ENCODE data around the gene B3GAT1.

Gene B3GAT1

GRCh38 chr11:134390706-134391569, 21.1 kb downstream of the B3GAT1 start:
- no peak for DNase-seq (ENCODE audit: low read depth)

- no peak for DNase-seq (ENCODE audit: low read depth)
Observed at GRCh38 chr11:134389464-134390180, 22.4 kb downstream of the B3GAT1 start.

- no peak for DNase-seq (ENCODE audit: low read depth)
Observed at GRCh38 chr11:134388590-134388989, 23.5 kb downstream of the B3GAT1 start.

- DNase-seq (ENCODE audit: low read depth): no peak
Observed at GRCh38 chr11:134387501-134387900, 24.5 kb downstream of the B3GAT1 start.

- no peak for DNase-seq (ENCODE audit: low read depth)
Observed at GRCh38 chr11:134386945-134387344, 25.1 kb downstream of the B3GAT1 start.

GRCh38 chr11:134385774-134386565, 26.1 kb downstream of the B3GAT1 start:
- no peak for DNase-seq (ENCODE audit: low read depth)

- DNase-seq (ENCODE audit: low read depth): no peak
Observed at GRCh38 chr11:134385171-134385570, 26.9 kb downstream of the B3GAT1 start.

GRCh38 chr11:134384406-134384805, 27.6 kb downstream of the B3GAT1 start:
- DNase-seq (ENCODE audit: low read depth): no peak

- DNase-seq (ENCODE audit: low read depth): no peak
Observed at GRCh38 chr11:134383576-134384221, 28.3 kb downstream of the B3GAT1 start.

- DNase-seq (ENCODE audit: low read depth): no peak
Observed at GRCh38 chr11:134382830-134383229, 29.2 kb downstream of the B3GAT1 start.

GRCh38 chr11:134382257-134382656, 29.8 kb downstream of the B3GAT1 start:
- no peak for DNase-seq (ENCODE audit: low read depth)

GRCh38 chr11:134380785-134381184, 31.3 kb downstream of the B3GAT1 start:
- DNase-seq (ENCODE audit: low read depth): no peak

GRCh38 chr11:134380229-134380628, 31.8 kb downstream of the B3GAT1 start:
- DNase-seq (ENCODE audit: low read depth): no peak

GRCh38 chr11:134379241-134379640, 32.8 kb downstream of the B3GAT1 start:
- no peak for DNase-seq (ENCODE audit: low read depth)

- no peak for DNase-seq (ENCODE audit: low read depth)
Observed at GRCh38 chr11:134377876-134378275, 34.2 kb downstream of the B3GAT1 start.

GRCh38 chr11:134376150-134376921, 35.7 kb downstream of the B3GAT1 start:
- DNase-seq (ENCODE audit: low read depth): no peak

- DNase-seq (ENCODE audit: low read depth): no peak
Observed at GRCh38 chr11:134374891-134375550, 37.0 kb downstream of the B3GAT1 start.

- DNase-seq (ENCODE audit: low read depth): no peak
Observed at GRCh38 chr11:134374171-134374570, 37.9 kb downstream of the B3GAT1 start.

- DNase-seq (ENCODE audit: low read depth): no peak
Observed at GRCh38 chr11:134373591-134374052, 38.4 kb downstream of the B3GAT1 start.

GRCh38 chr11:134372961-134373360, 39.1 kb downstream of the B3GAT1 start:
- no peak for DNase-seq (ENCODE audit: low read depth)

- DNase-seq (ENCODE audit: low read depth): no peak
Observed at GRCh38 chr11:134372536-134372935, 39.5 kb downstream of the B3GAT1 start.

Data from stimulated activated CD8-positive, alpha-beta memory T cell treated with anti-CD3 and anti-CD28 coated beads, Interleukin-12 subunit alpha, Interleukin-12 subunit beta, amount 100 ng/mL, for 4 hours (primary cell).